GM21360 (cell line): ENCODE measurements around the gene FAM72C.
"Not testable (repeated sequence)": the region's sequence is repeated elsewhere in the genome, so short reads cannot be mapped to it uniquely, and the experiment has no call there.

Experiments
- ATAC-seq: cut with Tn5 transposase; IDR thresholded peaks from one replicate; pipeline ENCODE4 v1.9.1; 2021; ENCODE audit warnings: mild to moderate bottlenecking, moderate library complexity; ENCODE audit not compliant: unreplicated experiment

The FAM72C gene

DNA sequence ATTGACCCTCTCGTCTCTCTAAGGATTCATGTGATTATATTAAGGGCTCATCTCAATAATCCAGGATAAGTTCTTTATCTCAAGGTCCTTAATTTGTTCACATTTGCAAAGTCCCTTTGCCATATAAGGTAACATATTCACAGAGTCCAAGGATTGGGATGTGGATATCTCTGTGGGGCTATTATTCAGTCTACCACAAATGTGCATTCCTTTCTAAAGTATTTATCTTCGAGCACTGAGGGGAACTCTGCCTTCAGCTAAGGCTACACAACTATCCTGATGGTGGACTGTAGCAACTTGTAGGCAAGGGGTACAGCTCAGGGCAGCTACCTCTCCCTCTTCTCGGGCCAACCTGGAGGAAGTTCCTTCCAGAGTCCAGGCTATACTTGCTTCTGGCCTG, 53.2 kb downstream of the FAM72C start:
- ATAC-seq: not testable (repeated sequence)

- ATAC-seq: not testable (repeated sequence)
Observed at GRCh38 chr1:143913705-143914104, 58.1 kb downstream of the FAM72C start.
